SK-N-MC (cell line): ENCODE results near the gene SLC35F1.

Experiments
- EZH2 ChIP-seq: fragments of 200-600 bp; sonication (generic); IDR thresholded peaks from one replicate; pipeline ENCODE4 v1.6.1; 2017; ENCODE audit warnings: antibody characterized with exemption
- POLR2AphosphoS5 ChIP-seq: IDR thresholded peaks from 2 replicates; pipeline ENCODE4 v1.6.1; 2012; ENCODE audit warnings: mild to moderate bottlenecking, low read depth, low read length, borderline replicate concordance

GRCh38 chr6:118306392-118307238 lies 399.6 kb downstream of the SLC35F1 start:
- no peak for TF ChIP-seq POLR2AphosphoS5
- no peak for TF ChIP-seq EZH2
